ENCODE results near the gene TP53.

DNA sequence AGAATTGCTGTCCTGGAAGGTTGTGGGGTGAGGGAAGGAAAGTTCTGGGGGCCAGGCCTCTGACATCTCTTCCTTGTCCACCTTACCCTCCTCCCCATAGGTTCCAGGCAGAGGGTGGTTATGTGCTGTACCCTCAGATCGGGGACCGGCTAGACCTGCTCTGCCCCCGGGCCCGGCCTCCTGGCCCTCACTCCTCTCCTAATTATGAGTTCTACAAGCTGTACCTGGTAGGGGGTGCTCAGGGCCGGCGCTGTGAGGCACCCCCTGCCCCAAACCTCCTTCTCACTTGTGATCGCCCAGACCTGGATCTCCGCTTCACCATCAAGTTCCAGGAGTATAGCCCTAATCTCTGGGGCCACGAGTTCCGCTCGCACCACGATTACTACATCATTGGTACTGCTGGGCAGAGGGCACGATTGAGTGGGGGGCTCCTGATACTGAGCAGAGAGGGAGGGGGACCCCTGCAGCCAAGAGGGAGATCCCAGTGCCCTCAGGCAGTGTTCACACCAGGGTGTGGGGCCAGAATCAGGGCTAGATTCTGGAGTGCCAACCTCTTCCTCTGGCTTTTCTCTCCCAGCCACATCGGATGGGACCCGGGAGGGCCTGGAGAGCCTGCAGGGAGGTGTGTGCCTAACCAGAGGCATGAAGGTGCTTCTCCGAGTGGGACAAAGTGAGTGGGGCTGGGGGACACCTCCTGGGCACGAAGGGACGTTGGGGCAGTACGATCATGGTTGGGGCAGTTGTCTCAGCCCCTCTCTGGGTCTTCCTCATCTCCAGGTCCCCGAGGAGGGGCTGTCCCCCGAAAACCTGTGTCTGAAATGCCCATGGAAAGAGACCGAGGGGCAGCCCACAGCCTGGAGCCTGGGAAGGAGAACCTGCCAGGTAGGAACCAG, 20.8 kb upstream of the TP53 start:
- TF ChIP-seq CHD1 (IDR thresholded peaks at IDR 0.05; ENCODE audit: low read length) (no peak), IFI16 (CRISPR knock-in tag; IDR thresholded peaks at IDR 0.05) (no peak), JUN (IDR thresholded peaks at IDR 0.05; ENCODE audit: borderline replicate concordance, low read depth, low read length) (no peak), JUN (CRISPR knock-in tag; IDR thresholded peaks at IDR 0.05; ENCODE audit: borderline replicate concordance) (no peak), YY1 (IDR thresholded peaks at IDR 0.05; ENCODE audit: borderline replicate concordance in 1 of 3, control insufficient read depth in 1 of 3, extremely low read depth in 1 of 3, insufficient read depth in 3 of 3, insufficient read length in 1 of 3, insufficient replicate concordance in 2 of 3, low read depth in 1 of 3, low read length in 2 of 3) (no peak), SIN3A (IDR thresholded peaks at IDR 0.05; ENCODE audit: borderline replicate concordance in 2 of 2, control insufficient read depth in 1 of 2, low read depth in 2 of 2, low read length in 2 of 2) (no peak)
